RPMI7951 (cell line): ENCODE data around the gene DIS3L. TPM values are rescaled to one million over a fixed set of nuclear protein-coding genes. Genes with fewer than 3 reads are reported as not detected.

Experiments used
- total RNA-seq: library from RNA; depleted of rRNA; stranded (reverse); fragments of >200 nt; shearing (Covaris generic); gene quantifications from 2 replicates; pipeline ENCODE4 v1.2.3, GENCODE V29; 2014; rRNA removed

DIS3L gene
- total RNA-seq, 1 experiment from 2014 or later = 10.5 TPM

Other genes with a start within 250 kb of the DIS3L start
- not detected in 2 replicates for gene MEGF11, start 39.8 kb upstream of the DIS3L start, total RNA-seq
- gene TIPIN, start 63.1 kb downstream of the DIS3L start, total RNA-seq = 19.2 and 21.4 TPM in 2 replicates
- 57.1 and 73.4 TPM in 2 replicates for gene MAP2K1, start 93.3 kb downstream of the DIS3L start, total RNA-seq
- 25.4 and 28.4 TPM in 2 replicates for gene SNAPC5, start 204.2 kb downstream of the DIS3L start, total RNA-seq
- gene RPL4, start 211.3 kb downstream of the DIS3L start, total RNA-seq = 5,469 and 6,147 TPM in 2 replicates
- gene ZWILCH, start 211.8 kb downstream of the DIS3L start, total RNA-seq = 73.1 and 87.0 TPM in 2 replicates